SK-N-SH (cell line): ENCODE data around the gene TMEM185A. TPM values are rescaled to one million over a fixed set of nuclear protein-coding genes. Genes with fewer than 3 reads are reported as not detected.
"Not testable (repeated sequence)": the region's sequence is repeated elsewhere in the genome, so short reads cannot be mapped to it uniquely, and the experiment has no call there.

Source experiments
- CTCF ChIA-PET: fragments of 300-600, 350-600 bp; formaldehyde crosslinking; extraction: SDS; loops from one replicate; lab custom pipeline; 2021; lab: Yijun Ruan, JAX
- POLR2A ChIA-PET: fragments of 350-600 bp; sonication (Branson Sonifier 250); formaldehyde crosslinking; extraction: SDS; loops from one replicate; lab custom pipeline; 2020; ENCODE audit warnings: antibody characterized with exemption, inconsistent platforms; lab: Yijun Ruan, JAX
- DNase-seq: peaks from one replicate; pipeline ENCODE4 v3.0.0; 2012
- H2AFZ ChIP-seq: fragments of 200-600 bp; sonication (generic); 2 replicates; pipeline ENCODE4 v1.8.1; 2016; ENCODE audit warnings: antibody characterized with exemption, mild to moderate bottlenecking, low read depth
- H3F3A ChIP-seq: fragments of 200-600 bp; sonication (generic); replicated peaks from 2 replicates; pipeline ENCODE3; 2016; ENCODE audit warnings: antibody characterized with exemption, mild to moderate bottlenecking; ENCODE audit not compliant: insufficient read depth
- H3K27ac ChIP-seq, 2 experiments: fragments of 200-500 bp in 1 of 2; fragments of 200-600 bp in 1 of 2; sonication (Bioruptor generic) in 1 of 2; sonication (generic), shearing (Covaris generic) in 1 of 2; 2 replicates each; pipeline versions ENCODE4 v1.5.1 to v1.6.1; 2014 to 2016; ENCODE audit warnings: low read depth in 2 of 2, inconsistent platforms in 1 of 2, low read length in 1 of 2, mild to moderate bottlenecking in 1 of 2, mixed read lengths in 1 of 2
- H3K27me3 ChIP-seq: fragments of 200-600 bp; sonication (generic), shearing (Covaris generic); 2 replicates; pipeline ENCODE4 v1.6.1; 2016; ENCODE audit warnings: mixed run types; ENCODE audit not compliant: insufficient read depth
- H3K36me3 ChIP-seq, 2 experiments: fragments of 200-500 bp in 1 of 2; fragments of 200-600 bp in 1 of 2; sonication (Bioruptor generic) in 1 of 2; sonication (generic) in 1 of 2; replicated peaks in 1 of 2; 2 replicates each; pipeline versions ENCODE3 to v1.5.1; 2014 to 2016; ENCODE audit warnings: low read length in 1 of 2, mild to moderate bottlenecking in 1 of 2; ENCODE audit not compliant: insufficient read depth in 2 of 2, control insufficient read depth in 1 of 2
- H3K4me1 ChIP-seq, 2 experiments: fragments of 200-500 bp in 1 of 2; fragments of 200-600 bp in 1 of 2; sonication (Bioruptor generic) in 1 of 2; sonication (generic), shearing (Covaris generic) in 1 of 2; 2 replicates each; pipeline versions ENCODE4 v1.5.1 to v1.6.1; 2014 to 2016; ENCODE audit warnings: low read depth in 1 of 2, low read length in 1 of 2, mixed run types in 1 of 2; ENCODE audit not compliant: insufficient read depth in 2 of 2, control insufficient read depth in 1 of 2
- H3K4me2 ChIP-seq: fragments of 200-600 bp; sonication (generic), shearing (Covaris generic); 2 replicates; pipeline ENCODE4 v1.6.1; 2017; ENCODE audit warnings: mixed run types
- H3K4me3 ChIP-seq, 2 experiments: fragments of 200-500 bp in 1 of 2; fragments of 200-600 bp in 1 of 2; sonication (Bioruptor generic) in 1 of 2; sonication (generic), shearing (Covaris generic) in 1 of 2; 2 replicates each; pipeline versions ENCODE4 v1.5.1 to v1.8.1; 2014 to 2016; ENCODE audit warnings: low read depth in 2 of 2, inconsistent platforms in 1 of 2, low read length in 1 of 2, mild to moderate bottlenecking in 1 of 2, mixed read lengths in 1 of 2, moderate library complexity in 1 of 2
- H3K79me2 ChIP-seq: fragments of 200-600 bp; sonication (generic); 2 replicates; pipeline ENCODE4 v1.8.1; 2017; ENCODE audit warnings: mild to moderate bottlenecking; ENCODE audit not compliant: insufficient read depth
- H3K9ac ChIP-seq: fragments of 200-600 bp; sonication (generic); 2 replicates; pipeline ENCODE4 v1.6.1; 2017; ENCODE audit warnings: mixed run types
- H3K9me2 ChIP-seq: fragments of 200-600 bp; sonication (generic); 2 replicates; pipeline ENCODE4 v1.6.1; 2017; ENCODE audit warnings: mixed run types
- H3K9me3 ChIP-seq: fragments of 200-600 bp; sonication (generic); 2 replicates; pipeline ENCODE4 v1.6.1; 2017; ENCODE audit warnings: mixed run types, mild to moderate bottlenecking, moderate library complexity
- H4K20me1 ChIP-seq: fragments of 200-600 bp; sonication (generic); 2 replicates; pipeline ENCODE4 v1.6.1; 2017; ENCODE audit warnings: mild to moderate bottlenecking, mixed run types; ENCODE audit not compliant: insufficient read depth
- GABPA ChIP-seq: IDR thresholded peaks from 2 replicates; pipeline ENCODE4 v1.4.0; 2012; ENCODE audit warnings: low read depth, mild to moderate bottlenecking
- IRF3 ChIP-seq: fragments of 150-350 bp; IDR thresholded peaks from 2 replicates; pipeline ENCODE4 v1.6.1; 2016; ENCODE audit warnings: mild to moderate bottlenecking, low read depth, low read length
- MEF2A ChIP-seq: IDR thresholded peaks from 2 replicates; pipeline ENCODE4 v1.4.0; 2012; ENCODE audit warnings: low read depth, borderline replicate concordance
- POLR2AphosphoS5 ChIP-seq: IDR thresholded peaks from 2 replicates; pipeline ENCODE4 v1.6.1; 2012; ENCODE audit warnings: low read depth, low read length
- REST ChIP-seq: IDR thresholded peaks from 2 replicates; pipeline ENCODE4 v1.6.1; 2012; ENCODE audit warnings: mild to moderate bottlenecking, low read depth, low read length, moderate library complexity
- SIN3A ChIP-seq: IDR thresholded peaks from 2 replicates; pipeline ENCODE4 v1.6.1; 2012; ENCODE audit warnings: low read depth, mild to moderate bottlenecking, low read length, moderate library complexity, borderline replicate concordance
- SMC3 ChIP-seq: IDR thresholded peaks from 2 replicates; pipeline ENCODE4 v1.6.1; 2012; ENCODE audit warnings: low read depth, low read length, improper control_type of control experiment
- TEAD4 ChIP-seq: IDR thresholded peaks from 2 replicates; pipeline ENCODE4 v1.4.0; 2012; ENCODE audit warnings: mild to moderate bottlenecking, borderline replicate concordance; ENCODE audit not compliant: insufficient read depth
- USF2 ChIP-seq: fragments of 150-350 bp; IDR thresholded peaks from 2 replicates; pipeline ENCODE4 v1.6.1; 2017; ENCODE audit warnings: antibody characterized with exemption, low read length, low read depth, borderline replicate concordance
- ZBTB33 ChIP-seq: IDR thresholded peaks from 2 replicates; pipeline ENCODE4 v1.4.0; 2012; ENCODE audit warnings: low read depth, borderline replicate concordance
- WGBS: methylation state at CpG from one replicate; pipeline ENCODE4 v1.1.6; 2017; ENCODE audit warnings: low lambda C conversion rate; 5-methylcytosine and 5-hydroxymethylcytosine counted together
- polyA plus RNA-seq, 3 experiments: library from polyadenylated mRNA; depleted of rRNA; stranded (reverse); fragments of >200 nt; gene quantifications; 2 replicates each; pipeline ENCODE4 v1.2.3, GENCODE V29; 2012

The TMEM185A gene
- polyA plus RNA-seq, 1 of the 3 experiments (the other 2 are of a cell fraction), result 11.9 TPM

- no peak for TF ChIP-seq SMC3
- TF ChIP-seq SIN3A, result no peak
- no peak for TF ChIP-seq USF2
- TF ChIP-seq TEAD4, result no peak
Observed at GRCh38 chrX:149628280-149628679, 3.3 kb downstream of the TMEM185A start (continued).

- H3K27me3 ChIP-seq, H3K9me2 ChIP-seq, H2AFZ ChIP-seq, H3F3A ChIP-seq, DNase-seq, CTCF ChIA-PET, H3K4me3 ChIP-seq, H3K4me2 ChIP-seq, POLR2A ChIA-PET, H3K9ac ChIP-seq, H3K36me3 ChIP-seq, H3K4me1 ChIP-seq, H3K27ac ChIP-seq, H3K9me3 ChIP-seq: not testable (repeated sequence)
- Histone ChIP-seq H3K79me2 (peaks cover 27% of the 10 kb centered on the region), H4K20me1 (peaks cover 17% of the 10 kb centered on the region)
- WGBS, result 74% methylated on average over 8 of the region's 8 CpGs
Observed at GRCh38 chrX:149626829-149627228, 4.8 kb downstream of the TMEM185A start.

GRCh38 chrX:149619662-149620061, 11.9 kb downstream of the TMEM185A start:
- CTCF ChIA-PET, H3F3A ChIP-seq, POLR2A ChIA-PET, H3K36me3 ChIP-seq, H3K27ac ChIP-seq, H3K27me3 ChIP-seq, H3K79me2 ChIP-seq, H3K4me1 ChIP-seq, H3K9me2 ChIP-seq, H3K9ac ChIP-seq, H3K4me2 ChIP-seq, H2AFZ ChIP-seq, DNase-seq, H3K4me3 ChIP-seq, H3K9me3 ChIP-seq, H4K20me1 ChIP-seq: not testable (repeated sequence)
- 80% methylated on average over 1 of the region's 1 CpG for WGBS

GRCh38 chrX:149618871-149619270, 12.7 kb downstream of the TMEM185A start:
- Histone ChIP-seq H3K9me3 (no peaks in the 10 kb centered on the region), H2AFZ (no peak overlapping the region), H3K36me3 (no peaks in the 10 kb centered on the region), H3K27me3 (no peaks in the 10 kb centered on the region), H3K9ac (no peak overlapping the region), H3K79me2 (peaks cover 8% of the 10 kb centered on the region; the same call in 1 of the 2 replicates), H3F3A (no peaks in the 10 kb centered on the region), H3K4me2 (no peak overlapping the region), H3K4me3 (no peak overlapping the region), H4K20me1 (no peaks in the 10 kb centered on the region; the same call in 1 of the 2 replicates), H3K9me2 (no peaks in the 10 kb centered on the region), H3K4me1 (no peaks in the 10 kb centered on the region; a peak in 1 of 4 replicates), H3K27ac (no peak overlapping the region)
- no peak for DNase-seq
- WGBS, result 52% methylated on average over 3 of the region's 3 CpGs
- ChIA-PET POLR2A (no interaction called here), CTCF (no interaction called here)
- TF ChIP-seq GABPA (no peak), REST (no peak), ZBTB33 (no peak), IRF3 (no peak), MEF2A (no peak), POLR2AphosphoS5 (no peak)
